GM12874 (cell line): Measurements from ENCODE around the gene SLC8A3.

Experiments
- TF ChIP-seq, protein P1 (sequence below): IDR thresholded peaks from 2 replicates; pipeline ENCODE4 v1.5.1; 2011; ENCODE audit warnings: low read depth, mild to moderate bottlenecking, control low read depth, low read length, moderate library complexity; ENCODE audit not compliant: insufficient read depth

SLC8A3 gene, protein sequence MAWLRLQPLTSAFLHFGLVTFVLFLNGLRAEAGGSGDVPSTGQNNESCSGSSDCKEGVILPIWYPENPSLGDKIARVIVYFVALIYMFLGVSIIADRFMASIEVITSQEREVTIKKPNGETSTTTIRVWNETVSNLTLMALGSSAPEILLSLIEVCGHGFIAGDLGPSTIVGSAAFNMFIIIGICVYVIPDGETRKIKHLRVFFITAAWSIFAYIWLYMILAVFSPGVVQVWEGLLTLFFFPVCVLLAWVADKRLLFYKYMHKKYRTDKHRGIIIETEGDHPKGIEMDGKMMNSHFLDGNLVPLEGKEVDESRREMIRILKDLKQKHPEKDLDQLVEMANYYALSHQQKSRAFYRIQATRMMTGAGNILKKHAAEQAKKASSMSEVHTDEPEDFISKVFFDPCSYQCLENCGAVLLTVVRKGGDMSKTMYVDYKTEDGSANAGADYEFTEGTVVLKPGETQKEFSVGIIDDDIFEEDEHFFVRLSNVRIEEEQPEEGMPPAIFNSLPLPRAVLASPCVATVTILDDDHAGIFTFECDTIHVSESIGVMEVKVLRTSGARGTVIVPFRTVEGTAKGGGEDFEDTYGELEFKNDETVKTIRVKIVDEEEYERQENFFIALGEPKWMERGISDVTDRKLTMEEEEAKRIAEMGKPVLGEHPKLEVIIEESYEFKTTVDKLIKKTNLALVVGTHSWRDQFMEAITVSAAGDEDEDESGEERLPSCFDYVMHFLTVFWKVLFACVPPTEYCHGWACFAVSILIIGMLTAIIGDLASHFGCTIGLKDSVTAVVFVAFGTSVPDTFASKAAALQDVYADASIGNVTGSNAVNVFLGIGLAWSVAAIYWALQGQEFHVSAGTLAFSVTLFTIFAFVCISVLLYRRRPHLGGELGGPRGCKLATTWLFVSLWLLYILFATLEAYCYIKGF

DNA sequence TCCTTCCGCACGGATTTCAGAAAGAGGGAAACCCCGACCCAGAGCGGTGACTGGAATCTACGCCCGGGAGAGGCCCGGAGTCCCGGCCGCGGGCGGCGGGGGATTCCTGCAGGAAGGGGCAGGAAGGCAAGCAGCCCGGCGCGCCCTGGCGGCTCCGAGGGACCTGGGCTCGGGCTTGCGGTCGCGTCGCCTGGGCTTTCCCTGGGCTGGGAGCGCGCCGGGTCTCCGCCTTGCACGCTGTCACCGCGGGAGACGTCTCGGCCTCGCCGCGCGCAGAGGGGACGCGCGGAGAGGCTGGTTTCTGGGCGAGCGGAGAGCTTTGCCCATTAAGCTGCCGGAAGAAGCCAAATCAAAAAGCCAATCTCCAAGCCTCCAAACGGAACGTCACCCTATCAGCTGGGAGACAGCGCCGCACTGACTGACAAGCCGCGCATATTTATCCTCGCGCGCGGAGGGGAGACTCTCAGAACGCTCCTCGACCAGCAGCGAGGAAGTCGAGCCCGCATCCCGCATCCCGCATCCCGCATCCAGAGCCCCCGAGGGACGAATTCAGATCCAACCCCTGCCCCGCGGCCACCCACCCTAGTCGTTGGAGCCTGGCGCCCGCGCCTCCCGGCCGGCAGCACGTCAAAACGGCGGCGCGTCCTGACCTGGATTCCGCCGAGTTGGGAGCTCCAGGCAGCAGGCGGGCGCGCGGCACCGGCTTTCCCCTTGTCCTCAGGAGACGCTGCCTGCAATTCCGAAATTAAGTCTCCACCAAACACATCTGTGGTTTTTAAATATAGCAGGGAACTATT, at the start of gene SLC8A3:
TSS of gene SLC8A3 (minus strand) at position 293 of the 797 bp plus-strand sequence. CDS start 20,529 bp downstream, outside the sequence.
- TF ChIP-seq, protein P1, sequence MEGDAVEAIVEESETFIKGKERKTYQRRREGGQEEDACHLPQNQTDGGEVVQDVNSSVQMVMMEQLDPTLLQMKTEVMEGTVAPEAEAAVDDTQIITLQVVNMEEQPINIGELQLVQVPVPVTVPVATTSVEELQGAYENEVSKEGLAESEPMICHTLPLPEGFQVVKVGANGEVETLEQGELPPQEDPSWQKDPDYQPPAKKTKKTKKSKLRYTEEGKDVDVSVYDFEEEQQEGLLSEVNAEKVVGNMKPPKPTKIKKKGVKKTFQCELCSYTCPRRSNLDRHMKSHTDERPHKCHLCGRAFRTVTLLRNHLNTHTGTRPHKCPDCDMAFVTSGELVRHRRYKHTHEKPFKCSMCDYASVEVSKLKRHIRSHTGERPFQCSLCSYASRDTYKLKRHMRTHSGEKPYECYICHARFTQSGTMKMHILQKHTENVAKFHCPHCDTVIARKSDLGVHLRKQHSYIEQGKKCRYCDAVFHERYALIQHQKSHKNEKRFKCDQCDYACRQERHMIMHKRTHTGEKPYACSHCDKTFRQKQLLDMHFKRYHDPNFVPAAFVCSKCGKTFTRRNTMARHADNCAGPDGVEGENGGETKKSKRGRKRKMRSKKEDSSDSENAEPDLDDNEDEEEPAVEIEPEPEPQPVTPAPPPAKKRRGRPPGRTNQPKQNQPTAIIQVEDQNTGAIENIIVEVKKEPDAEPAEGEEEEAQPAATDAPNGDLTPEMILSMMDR = no peak

DNA sequence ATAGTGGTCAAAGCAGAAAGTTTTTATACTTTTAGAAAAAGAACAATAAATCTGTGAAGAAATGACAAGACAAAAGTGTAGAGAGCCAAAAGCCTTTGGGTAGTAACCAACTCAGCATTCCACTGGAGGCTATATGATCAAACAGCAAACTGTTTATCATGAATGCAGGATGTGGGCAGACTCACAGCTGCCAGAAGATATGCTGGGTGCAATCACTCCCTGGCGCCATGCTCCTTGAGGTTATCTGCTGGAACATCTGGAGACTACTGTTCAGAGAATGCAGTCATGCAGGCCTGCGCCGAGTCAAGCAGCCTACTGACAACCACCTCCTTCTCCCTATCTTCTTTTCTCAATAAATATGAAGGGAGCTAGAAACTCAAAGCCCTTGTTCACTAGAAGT, 49.0 kb upstream of the SLC8A3 start:
- TF ChIP-seq, protein P1 = no peak

DNA sequence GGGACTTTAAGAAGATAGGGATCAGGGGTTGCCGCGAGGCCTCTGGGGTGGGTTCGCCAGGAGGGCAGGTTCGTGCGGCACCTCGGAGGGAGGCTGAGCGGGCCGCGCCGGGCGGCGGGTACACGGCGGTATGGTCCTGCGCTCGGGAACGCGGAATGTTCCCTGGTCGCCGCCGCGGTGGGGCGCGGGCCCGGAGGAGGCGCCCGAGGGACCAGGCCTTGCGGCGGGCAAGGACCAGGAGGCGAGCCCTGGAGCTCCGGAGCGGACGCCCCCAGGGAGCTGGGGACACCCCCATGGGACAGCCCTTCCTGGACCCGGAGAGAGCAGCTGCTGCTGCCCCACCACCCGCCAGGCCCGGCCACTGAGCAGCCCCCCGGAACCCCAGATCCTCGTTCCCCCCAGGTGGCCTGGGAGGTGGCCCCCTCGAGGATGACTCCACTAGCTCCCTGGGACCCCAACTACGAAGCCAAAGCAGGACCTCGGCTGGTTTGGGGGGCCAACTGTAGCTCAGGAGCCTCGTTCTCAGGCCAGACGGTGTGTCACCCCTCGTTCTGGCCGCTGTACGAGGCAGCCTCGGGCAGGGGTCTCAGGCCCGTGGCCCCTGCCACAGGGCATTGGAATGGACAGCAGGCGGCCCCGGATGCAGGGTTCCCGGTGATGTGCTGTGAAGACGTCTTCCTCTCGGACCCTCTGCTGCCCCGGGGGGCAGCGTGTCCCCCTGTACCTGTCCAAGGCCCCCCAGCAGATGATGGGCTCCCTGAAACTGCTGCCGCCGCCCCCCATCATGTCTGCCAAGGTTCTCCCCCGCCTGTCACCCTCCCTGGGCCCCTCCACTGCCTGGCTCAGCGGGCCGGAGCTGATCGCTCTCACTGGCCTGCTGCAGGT, 45.6 kb upstream of the SLC8A3 start:
- TF ChIP-seq, protein P1 = no peak

DNA sequence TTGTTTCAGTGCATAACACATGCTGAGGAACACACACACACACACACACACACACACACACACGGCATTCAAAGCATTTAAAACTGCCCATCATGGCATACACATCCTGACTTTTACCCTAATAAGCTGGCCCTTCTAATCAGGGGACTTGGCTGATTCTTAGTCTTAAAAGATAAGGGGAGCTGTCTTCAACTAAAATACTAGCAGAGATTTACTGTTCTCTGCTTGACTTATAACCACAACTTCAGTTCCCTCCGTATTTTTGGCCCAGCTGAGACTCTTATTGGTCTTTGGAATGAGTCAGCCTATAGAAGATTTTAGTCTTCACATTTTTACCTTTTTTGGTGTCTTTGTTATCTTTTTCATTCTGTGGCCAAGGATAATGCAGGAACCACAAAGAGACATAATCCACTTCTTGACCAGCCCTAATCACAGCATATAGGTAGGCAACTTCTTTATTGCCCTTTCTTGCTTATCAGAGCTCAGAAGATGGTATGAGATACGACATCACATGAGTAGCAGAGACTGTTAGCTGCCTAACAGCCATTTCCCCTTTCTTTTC, 25.1 kb upstream of the SLC8A3 start:
- TF ChIP-seq, protein P1 = no peak

DNA sequence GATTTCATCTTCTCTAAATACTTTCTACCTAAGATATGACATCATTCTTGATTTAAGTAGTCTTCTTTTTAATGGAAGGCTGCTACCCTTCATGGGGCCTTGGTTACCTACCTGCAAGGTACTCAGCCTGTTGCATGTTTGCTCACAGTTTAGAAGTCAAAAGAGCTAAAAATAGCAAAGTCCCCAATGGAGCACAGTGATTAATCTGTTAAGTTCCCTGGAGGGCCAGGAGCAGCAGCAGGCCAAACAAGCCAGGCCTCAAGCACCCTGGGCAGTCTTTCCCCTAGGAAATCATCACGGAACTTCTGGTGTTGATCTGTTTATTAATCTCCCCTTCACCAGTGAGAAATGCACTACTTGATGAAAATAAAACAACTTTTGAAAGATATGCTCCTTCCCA, 24.0 kb upstream of the SLC8A3 start:
- TF ChIP-seq, protein P1 = no peak

DNA sequence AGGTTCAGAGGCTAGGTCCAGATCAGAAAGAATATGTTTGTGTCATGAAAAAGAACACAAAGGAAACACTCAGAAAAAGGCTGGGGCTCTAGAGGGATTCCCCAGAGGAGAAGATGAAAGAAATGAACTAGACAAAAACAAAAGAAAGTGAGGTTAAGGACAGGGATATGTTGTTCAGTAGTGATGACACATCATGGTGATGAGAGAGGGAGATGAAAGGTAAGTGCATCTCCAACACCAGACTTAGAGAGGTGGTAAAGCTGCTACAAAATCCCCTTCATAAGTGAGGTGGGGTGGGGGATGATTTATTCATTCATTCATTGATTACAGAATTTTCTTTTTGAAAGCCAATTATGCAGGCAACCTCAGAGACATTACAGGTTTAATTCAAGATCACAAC, 19.6 kb upstream of the SLC8A3 start:
- TF ChIP-seq, protein P1 = no peak
